Smooth muscle cell (in vitro differentiated cells): Measurements from ENCODE around the gene ZFAND4. TPM values are rescaled to one million over a fixed set of nuclear protein-coding genes. Genes with fewer than 3 reads are reported as not detected.
"Not testable (repeated sequence)": the region's sequence is repeated elsewhere in the genome, so short reads cannot be mapped to it uniquely, and the experiment has no call there.

Source experiments
- DNase-seq: peaks from one replicate; lab custom pipeline; 2025; ENCODE audit not compliant: unreplicated experiment; lab: John Stamatoyannopoulos, UW
- H2AFZ ChIP-seq: fragments of 200-600 bp; sonication (generic); 2 replicates; pipeline ENCODE4 v1.6.0; 2016; ENCODE audit warnings: antibody characterized with exemption, low read depth, mild to moderate bottlenecking
- H3F3A ChIP-seq: fragments of 200-600 bp; sonication (generic); 2 replicates; pipeline ENCODE4 v1.6.0; 2017; ENCODE audit warnings: antibody characterized with exemption, low read depth
- H3K27ac ChIP-seq: fragments of 200-600 bp; sonication (generic); 2 replicates; pipeline ENCODE4 v1.5.1; 2016; ENCODE audit warnings: low read depth, mild to moderate bottlenecking
- H3K27me3 ChIP-seq: fragments of 200-600 bp; sonication (generic); 2 replicates; pipeline ENCODE4 v1.6.1; 2016; ENCODE audit warnings: low read depth, mild to moderate bottlenecking
- H3K36me3 ChIP-seq: fragments of 200-600 bp; sonication (generic); 2 replicates; pipeline ENCODE4 v1.5.1; 2016; ENCODE audit warnings: low read depth
- H3K4me1 ChIP-seq: fragments of 200-600 bp; sonication (generic); 2 replicates; pipeline ENCODE4 v1.5.1; 2016; ENCODE audit warnings: low read depth
- H3K4me2 ChIP-seq: fragments of 200-600 bp; sonication (generic); 2 replicates; pipeline ENCODE4 v1.6.0; 2016; ENCODE audit warnings: mild to moderate bottlenecking
- H3K4me3 ChIP-seq: fragments of 200-600 bp; sonication (generic); 2 replicates; pipeline ENCODE4 v1.5.1; 2016; ENCODE audit warnings: mild to moderate bottlenecking
- H3K79me2 ChIP-seq: fragments of 200-600 bp; sonication (generic); 2 replicates; pipeline ENCODE4 v1.6.0; 2016; ENCODE audit warnings: low read depth, mild to moderate bottlenecking
- H3K9ac ChIP-seq: fragments of 200-600 bp; sonication (generic); 2 replicates; pipeline ENCODE4 v1.6.0; 2016; ENCODE audit warnings: low read depth
- H3K9me3 ChIP-seq: fragments of 200-600 bp; sonication (generic); replicated peaks from 2 replicates; pipeline ENCODE4 v1.5.1; 2016; ENCODE audit warnings: low read depth
- H4K20me1 ChIP-seq: fragments of 200-600 bp; sonication (generic); 2 replicates; pipeline ENCODE4 v1.6.0; 2016; ENCODE audit warnings: low read depth
- CTCF ChIP-seq: fragments of 200-600 bp; sonication (generic); IDR thresholded peaks from 2 replicates; pipeline ENCODE4 v1.5.1; 2017; ENCODE audit warnings: borderline replicate concordance, mild to moderate bottlenecking, antibody characterized with exemption; ENCODE audit not compliant: insufficient read depth, poor library complexity, severe bottlenecking
- WGBS: methylation state at CpG from one replicate; pipeline ENCODE4 v1.1.7; 2016; ENCODE audit warnings: low lambda C conversion rate; 5-methylcytosine and 5-hydroxymethylcytosine counted together
- polyA plus RNA-seq: library from polyadenylated mRNA; unstranded; fragments of >200 nt; fragmentation: Nextera tagmentation; extraction: Ambion mirVana; gene quantifications from 2 replicates; pipeline ENCODE4 v1.2.1, GENCODE V29; 2016
- total RNA-seq: library from RNA; depleted of rRNA; stranded (reverse); fragments of >200 nt; gene quantifications from 2 replicates; pipeline ENCODE4 v1.2.3, GENCODE V29; 2014

ZFAND4 gene
- total and polyA plus RNA-seq, 2 experiments from 2014 or later, result 3.6 to 5.0 TPM

GRCh38 chr10:45580371-45581215 lies 92.0 kb downstream of the ZFAND4 start:
- no peak overlapping the region for H2AFZ ChIP-seq
- H3K79me2 ChIP-seq, result peaks cover 9% of the 10 kb centered on the region
- no peaks in the 10 kb centered on the region for H3F3A ChIP-seq
- H3K27ac ChIP-seq, result no peak overlapping the region
- DNase-seq, result no peak
- H3K36me3 ChIP-seq, result no peaks in the 10 kb centered on the region
- no peak overlapping the region for H3K4me2 ChIP-seq
- H3K4me3 ChIP-seq, result no peak overlapping the region
- H3K27me3 ChIP-seq, result no peaks in the 10 kb centered on the region
- no peaks in the 10 kb centered on the region for H3K4me1 ChIP-seq
- peaks cover 57% of the 10 kb centered on the region for H4K20me1 ChIP-seq
- no peak overlapping the region for H3K9ac ChIP-seq
- no peaks in the 10 kb centered on the region for H3K9me3 ChIP-seq
- 88% methylated on average over 8 of the region's 8 CpGs for WGBS
- no peak for TF ChIP-seq CTCF

- H3K4me1 ChIP-seq, result no peaks in the 10 kb centered on the region
- H3K27me3 ChIP-seq, result no peaks in the 10 kb centered on the region
- 65% methylated on average over 2 of the region's 2 CpGs for WGBS
- TF ChIP-seq CTCF, result no peak
- no peaks in the 10 kb centered on the region for H3K36me3 ChIP-seq
- no peak overlapping the region for H3K4me3 ChIP-seq
- peaks cover 58% of the 10 kb centered on the region for H4K20me1 ChIP-seq
- peaks cover 9% of the 10 kb centered on the region for H3K79me2 ChIP-seq
- no peak overlapping the region for H3K9ac ChIP-seq
- no peak overlapping the region for H3K4me2 ChIP-seq
- H3K9me3 ChIP-seq, result no peaks in the 10 kb centered on the region
- no peaks in the 10 kb centered on the region for H3F3A ChIP-seq
- H2AFZ ChIP-seq, result no peak overlapping the region
- H3K27ac ChIP-seq, result no peak overlapping the region
- DNase-seq, result no peak
Observed at GRCh38 chr10:45578384-45578971, 94.1 kb downstream of the ZFAND4 start.

- Histone ChIP-seq H4K20me1 (peaks cover 35% of the 10 kb centered on the region), H3K36me3 (no peaks in the 10 kb centered on the region), H3K4me3 (no peak overlapping the region), H3K4me2 (no peak overlapping the region), H3K4me1 (no peaks in the 10 kb centered on the region), H3K27me3 (no peaks in the 10 kb centered on the region), H3F3A (no peaks in the 10 kb centered on the region), H2AFZ (no peak overlapping the region), H3K27ac (no peak overlapping the region), H3K79me2 (peaks cover 3% of the 10 kb centered on the region), H3K9me3 (no peaks in the 10 kb centered on the region), H3K9ac (no peak overlapping the region)
- TF ChIP-seq CTCF, result no peak
- 82% methylated on average over 3 of the region's 3 CpGs for WGBS
- no peak for DNase-seq
Observed at GRCh38 chr10:45575966-45576597, 96.5 kb downstream of the ZFAND4 start.

GRCh38 chr10:45575032-45575761 lies 97.4 kb downstream of the ZFAND4 start:
- H3K27ac ChIP-seq, H3F3A ChIP-seq, DNase-seq, H2AFZ ChIP-seq, H3K4me2 ChIP-seq, H3K9me3 ChIP-seq, H3K4me3 ChIP-seq, H3K27me3 ChIP-seq, H3K9ac ChIP-seq, H3K4me1 ChIP-seq, H3K79me2 ChIP-seq, H3K36me3 ChIP-seq: not testable (repeated sequence)
- 71% methylated on average over 11 of the region's 11 CpGs for WGBS
- H4K20me1 ChIP-seq, result peaks cover 29% of the 10 kb centered on the region
